ENCODE data around the gene ADAM15.

DNA sequence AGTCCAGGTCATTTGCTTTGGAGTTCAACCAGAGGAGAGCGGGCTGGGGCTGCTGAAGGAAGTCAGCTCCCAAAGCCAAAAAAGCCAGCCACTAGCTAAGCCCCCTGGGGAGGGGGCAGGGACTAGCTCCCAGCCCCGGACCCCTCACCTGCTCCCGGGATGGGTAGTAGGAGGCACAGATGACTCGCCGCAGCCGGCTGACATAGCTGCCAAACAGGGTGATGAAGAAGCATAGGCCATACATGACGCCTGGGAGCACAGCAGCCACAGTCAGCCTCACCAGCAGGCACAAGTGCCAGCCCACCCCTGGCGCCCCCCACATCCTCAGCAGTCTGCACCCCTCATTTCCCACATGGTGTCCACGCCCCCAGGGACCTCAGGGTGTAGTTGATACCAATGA, 25.0 kb upstream of the ADAM15 start:
- TF ChIP-seq, protein P1, sequence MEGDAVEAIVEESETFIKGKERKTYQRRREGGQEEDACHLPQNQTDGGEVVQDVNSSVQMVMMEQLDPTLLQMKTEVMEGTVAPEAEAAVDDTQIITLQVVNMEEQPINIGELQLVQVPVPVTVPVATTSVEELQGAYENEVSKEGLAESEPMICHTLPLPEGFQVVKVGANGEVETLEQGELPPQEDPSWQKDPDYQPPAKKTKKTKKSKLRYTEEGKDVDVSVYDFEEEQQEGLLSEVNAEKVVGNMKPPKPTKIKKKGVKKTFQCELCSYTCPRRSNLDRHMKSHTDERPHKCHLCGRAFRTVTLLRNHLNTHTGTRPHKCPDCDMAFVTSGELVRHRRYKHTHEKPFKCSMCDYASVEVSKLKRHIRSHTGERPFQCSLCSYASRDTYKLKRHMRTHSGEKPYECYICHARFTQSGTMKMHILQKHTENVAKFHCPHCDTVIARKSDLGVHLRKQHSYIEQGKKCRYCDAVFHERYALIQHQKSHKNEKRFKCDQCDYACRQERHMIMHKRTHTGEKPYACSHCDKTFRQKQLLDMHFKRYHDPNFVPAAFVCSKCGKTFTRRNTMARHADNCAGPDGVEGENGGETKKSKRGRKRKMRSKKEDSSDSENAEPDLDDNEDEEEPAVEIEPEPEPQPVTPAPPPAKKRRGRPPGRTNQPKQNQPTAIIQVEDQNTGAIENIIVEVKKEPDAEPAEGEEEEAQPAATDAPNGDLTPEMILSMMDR (IDR thresholded peaks at IDR 0.05), result no peak
- no peak for TF ChIP-seq POLR2A (IDR thresholded peaks at IDR 0.05)
- no peak for TF ChIP-seq EP300 (IDR thresholded peaks at IDR 0.05)
